NCI-H82 treated with DMSO at 0.1 percent for 48 hours (cell line): ENCODE results near the gene KNDC1.
"Not testable (repeated sequence)": the region's sequence is repeated elsewhere in the genome, so short reads cannot be mapped to it uniquely, and the experiment has no call there.

Experiments used
- DNase-seq: peaks from one replicate; lab custom pipeline; 2025; ENCODE audit not compliant: unreplicated experiment; lab: John Stamatoyannopoulos, UW

Gene KNDC1

GRCh38 chr10:133254421-133255120 lies 94.6 kb downstream of the KNDC1 start:
- DNase-seq, result no peak

- DNase-seq, result no peak
Observed at GRCh38 chr10:133255323-133255722, 95.3 kb downstream of the KNDC1 start.

- DNase-seq, result no peak
Observed at GRCh38 chr10:133257489-133258065, 97.6 kb downstream of the KNDC1 start.

- no peak for DNase-seq
Observed at GRCh38 chr10:133258066-133258817, 98.2 kb downstream of the KNDC1 start.

GRCh38 chr10:133258818-133259601 lies 99.0 kb downstream of the KNDC1 start:
- no peak for DNase-seq

GRCh38 chr10:133259602-133259989 lies 99.6 kb downstream of the KNDC1 start:
- DNase-seq, result no peak

GRCh38 chr10:133260895-133261725 lies 101.1 kb downstream of the KNDC1 start:
- no peak for DNase-seq

- peak; percentile 18 for DNase-seq
Observed at GRCh38 chr10:133261726-133262325, 101.8 kb downstream of the KNDC1 start.

- no peak for DNase-seq
Observed at GRCh38 chr10:133262696-133263095, 102.7 kb downstream of the KNDC1 start.

GRCh38 chr10:133263674-133264073 lies 103.7 kb downstream of the KNDC1 start:
- no peak for DNase-seq

- DNase-seq, result no peak
Observed at GRCh38 chr10:133264461-133264860, 104.4 kb downstream of the KNDC1 start.

GRCh38 chr10:133265052-133265451 lies 105.0 kb downstream of the KNDC1 start:
- DNase-seq, result not testable (repeated sequence)

- no peak for DNase-seq
Observed at GRCh38 chr10:133266056-133266795, 106.2 kb downstream of the KNDC1 start.

GRCh38 chr10:133267293-133267692 lies 107.3 kb downstream of the KNDC1 start:
- DNase-seq, result no peak

- DNase-seq, result no peak
Observed at GRCh38 chr10:133267829-133268228, 107.8 kb downstream of the KNDC1 start.

GRCh38 chr10:133268532-133268931 lies 108.5 kb downstream of the KNDC1 start:
- no peak for DNase-seq

- no peak for DNase-seq
Observed at GRCh38 chr10:133269367-133269766, 109.3 kb downstream of the KNDC1 start.

- DNase-seq, result no peak
Observed at GRCh38 chr10:133270204-133270603, 110.2 kb downstream of the KNDC1 start.

GRCh38 chr10:133270773-133271297 lies 110.8 kb downstream of the KNDC1 start:
- no peak for DNase-seq
